H9 (cell line): Measurements from ENCODE around the gene BAIAP2L1. TPM values are rescaled to one million over a fixed set of nuclear protein-coding genes. Genes with fewer than 3 reads are reported as not detected.

ENCODE experiments used
- DNase-seq: peaks from one replicate; pipeline ENCODE4 v3.0.0-alpha.2; 2017
- H2AFZ ChIP-seq: one replicate; pipeline ENCODE4 v1.6.1; 2013; ENCODE audit warnings: mild to moderate bottlenecking, low read length, control low read depth, moderate library complexity
- H2AK5ac ChIP-seq: 2 replicates; pipeline ENCODE4 v1.6.1; 2013; ENCODE audit warnings: low read length, control low read depth, mixed read lengths; ENCODE audit not compliant: insufficient read length
- H2BK120ac ChIP-seq: one replicate; pipeline ENCODE4 v1.6.1; 2013; ENCODE audit warnings: low read depth, mild to moderate bottlenecking, low read length, control low read depth, inconsistent platforms; ENCODE audit not compliant: poor library complexity, severe bottlenecking
- H2BK12ac ChIP-seq: 2 replicates; pipeline ENCODE4 v1.6.1; 2013; ENCODE audit warnings: low read length, control low read depth, mixed read lengths, low read depth; ENCODE audit not compliant: insufficient read length
- H2BK15ac ChIP-seq: 2 replicates; pipeline ENCODE4 v1.6.1; 2013; ENCODE audit warnings: low read depth, low read length, control low read depth
- H2BK20ac ChIP-seq: one replicate; pipeline ENCODE4 v1.6.1; 2013; ENCODE audit warnings: low read depth, mild to moderate bottlenecking, low read length, control low read depth, inconsistent platforms; ENCODE audit not compliant: poor library complexity, severe bottlenecking
- H2BK5ac ChIP-seq: 2 replicates; pipeline ENCODE4 v1.6.1; 2013; ENCODE audit warnings: low read length, control low read depth, mixed read lengths; ENCODE audit not compliant: insufficient read length
- H3K14ac ChIP-seq: 2 replicates; pipeline ENCODE4 v1.6.1; 2013; ENCODE audit warnings: low read length, control low read depth; ENCODE audit not compliant: insufficient read depth
- H3K18ac ChIP-seq: 2 replicates; pipeline ENCODE4 v1.6.1; 2013; ENCODE audit warnings: low read depth, mild to moderate bottlenecking, mixed read lengths, low read length, control low read depth; ENCODE audit not compliant: insufficient read length
- H3K23ac ChIP-seq: 2 replicates; pipeline ENCODE4 v1.6.1; 2013; ENCODE audit warnings: low read length, control low read depth, mixed read lengths, low read depth; ENCODE audit not compliant: insufficient read length
- H3K23me2 ChIP-seq: 2 replicates; pipeline ENCODE4 v1.6.1; 2013; ENCODE audit warnings: low read depth, mild to moderate bottlenecking, mixed read lengths, low read length, control low read depth; ENCODE audit not compliant: insufficient read length, poor library complexity, severe bottlenecking
- H3K27ac ChIP-seq: 2 replicates; pipeline ENCODE4 v1.5.1; 2013; ENCODE audit warnings: low read length, control low read depth, mixed read lengths, low read depth; ENCODE audit not compliant: insufficient read length
- H3K27me3 ChIP-seq: 2 replicates; pipeline ENCODE4 v1.6.1; 2013; ENCODE audit warnings: low read length, control low read depth, inconsistent platforms; ENCODE audit not compliant: insufficient read depth
- H3K4ac ChIP-seq: 2 replicates; pipeline ENCODE4 v1.6.1; 2013; ENCODE audit warnings: low read depth, mild to moderate bottlenecking, control low read depth, inconsistent platforms, low read length, moderate library complexity
- H3K4me1 ChIP-seq: 2 replicates; pipeline ENCODE4 v1.6.1; 2013; ENCODE audit warnings: low read length, control low read depth, inconsistent platforms; ENCODE audit not compliant: insufficient read depth
- H3K4me2 ChIP-seq: 2 replicates; pipeline ENCODE4 v1.6.1; 2013; ENCODE audit warnings: low read length, control low read depth, mixed read lengths; ENCODE audit not compliant: insufficient read length, insufficient read depth
- H3K56ac ChIP-seq: 2 replicates; pipeline ENCODE4 v1.6.1; 2013; ENCODE audit warnings: low read depth, mild to moderate bottlenecking, mixed read lengths, low read length, control low read depth; ENCODE audit not compliant: insufficient read length
- H3K79me1 ChIP-seq: 2 replicates; pipeline ENCODE4 v1.6.1; 2013; ENCODE audit warnings: low read depth, mild to moderate bottlenecking, moderate library complexity, low read length, control low read depth, inconsistent platforms; ENCODE audit not compliant: insufficient read depth, poor library complexity, severe bottlenecking
- H3K79me2 ChIP-seq: 2 replicates; pipeline ENCODE4 v1.6.1; 2013; ENCODE audit warnings: low read length, control low read depth, inconsistent platforms; ENCODE audit not compliant: insufficient read depth
- H3K9ac ChIP-seq: 2 replicates; pipeline ENCODE4 v1.6.1; 2013; ENCODE audit warnings: low read length, control low read depth, mixed read lengths; ENCODE audit not compliant: insufficient read length; ENCODE audit errors: extremely low read depth
- H3K9me3 ChIP-seq: one replicate; pipeline ENCODE4 v1.6.1; 2013; ENCODE audit warnings: low read depth, low read length, inconsistent platforms; ENCODE audit not compliant: control insufficient read depth
- H3T11ph ChIP-seq: one replicate; pipeline ENCODE4 v1.6.1; 2013; ENCODE audit warnings: mild to moderate bottlenecking, low read length, control low read depth, inconsistent platforms
- H4K20me1 ChIP-seq: one replicate; pipeline ENCODE4 v1.6.1; 2013; ENCODE audit not compliant: control insufficient read depth, insufficient read length, insufficient read depth
- H4K5ac ChIP-seq: 2 replicates; pipeline ENCODE4 v1.6.1; 2013; ENCODE audit warnings: low read depth, mild to moderate bottlenecking, mixed read lengths, low read length, control low read depth; ENCODE audit not compliant: insufficient read length
- H4K8ac ChIP-seq: replicated peaks from 2 replicates; pipeline ENCODE4 v1.6.1; 2013; ENCODE audit warnings: low read length, control low read depth, mixed read lengths, low read depth; ENCODE audit not compliant: insufficient read length
- H4K91ac ChIP-seq: 2 replicates; pipeline ENCODE4 v1.6.1; 2013; ENCODE audit warnings: low read depth, mild to moderate bottlenecking, moderate library complexity, mixed read lengths, low read length, control low read depth; ENCODE audit not compliant: insufficient read length
- H3K27ac Mint-ChIP-seq, 3 experiments: 2 replicates in 2 of 3; 3 replicates in 1 of 3; pipeline ENCODE4 v1.8.0; 2020 to 2021; ENCODE audit warnings: mixed read lengths in 3 of 3, mild to moderate bottlenecking in 1 of 3, moderate library complexity in 1 of 3
- H3K27me3 Mint-ChIP-seq: 2 replicates; pipeline ENCODE4 v1.8.0; 2021; ENCODE audit warnings: low read depth, mild to moderate bottlenecking, moderate library complexity, mixed read lengths
- H3K36me3 Mint-ChIP-seq, 3 experiments: 2 replicates in 2 of 3; 3 replicates in 1 of 3; pipeline ENCODE4 v1.8.0; 2020 to 2021; ENCODE audit warnings: low read depth in 3 of 3, mixed read lengths in 3 of 3; ENCODE audit not compliant: insufficient read depth in 1 of 3
- H3K4me1 Mint-ChIP-seq, 2 experiments: 2 replicates each; pipeline ENCODE4 v1.8.0; 2020; ENCODE audit warnings: mixed read lengths in 2 of 2
- H3K4me3 Mint-ChIP-seq, 2 experiments: 2 replicates in 1 of 2; 3 replicates in 1 of 2; pipeline ENCODE4 v1.8.0; 2020 to 2021; ENCODE audit warnings: mild to moderate bottlenecking in 2 of 2, mixed read lengths in 2 of 2, moderate library complexity in 1 of 2
- H3K9me3 Mint-ChIP-seq, 2 experiments: 2 replicates in 1 of 2; 3 replicates in 1 of 2; pipeline ENCODE4 v1.8.0; 2020; ENCODE audit warnings: mild to moderate bottlenecking in 2 of 2, mixed read lengths in 2 of 2, moderate library complexity in 1 of 2
- CTCF ChIP-seq: fragments of 200-600 bp; sonication (generic); conservative IDR thresholded peaks from 3 replicates; pipeline ENCODE4 v1.8.0; 2021; ENCODE audit warnings: antibody characterized with exemption, mild to moderate bottlenecking
- WGBS: extraction: QIAGEN DNeasy Blood & Tissue Kit; methylation state at CpG from one replicate; pipeline ENCODE4 v1.1.7; 2013; ENCODE audit warnings: missing lambda C conversion rate, low lambda C conversion rate, mixed read lengths; ENCODE audit not compliant: insufficient read length; ENCODE audit errors: extremely low coverage; 5-methylcytosine and 5-hydroxymethylcytosine counted together
- total RNA-seq: library from RNA; stranded (reverse); gene quantifications from 2 replicates; pipeline ENCODE4 v1.2.1, GENCODE V29; 2021

Gene BAIAP2L1
- total RNA-seq, 1 experiment from 2014 or later, result 25.9 TPM

GRCh38 chr7:98288064-98288823 lies 112.6 kb downstream of the BAIAP2L1 start:
- no peak overlapping the region for H2BK5ac ChIP-seq
- no CpG with 5 or more reads among the region's 12 CpGs for WGBS
- no peaks in the 10 kb centered on the region for H3K27me3 Mint-ChIP-seq

More at GRCh38 chr7:98288064-98288823, 112.6 kb downstream of the BAIAP2L1 start:
- Histone ChIP-seq H3K27ac (no peak overlapping the region), H4K91ac (no peak overlapping the region), H3K56ac (no peak overlapping the region), H3K4me1 (no peaks in the 10 kb centered on the region; the same call in 1 of the 2 replicates), H3K4me2 (no peak overlapping the region), H3K9me3 (no peaks in the 10 kb centered on the region), H3K27me3 (no peaks in the 10 kb centered on the region), H3K14ac (no peak overlapping the region), H2AFZ (no peak overlapping the region), H3K79me1 (peaks cover 6% of the 10 kb centered on the region), H3K4ac (no peak overlapping the region), H2BK120ac (no peak overlapping the region), H2BK20ac (no peak overlapping the region), H3K79me2 (peaks cover 2% of the 10 kb centered on the region; the same call in 1 of the 2 replicates), H4K8ac (no peak overlapping the region), H3K18ac (no peak overlapping the region), H4K20me1 (no peaks in the 10 kb centered on the region), H4K5ac (no peak overlapping the region), H3K9ac (no peak overlapping the region), H3K23me2 (no peaks in the 10 kb centered on the region), H2BK15ac (no peak overlapping the region), H2AK5ac (no peak overlapping the region), H3K23ac (no peak overlapping the region), H3T11ph (no peak overlapping the region), H2BK12ac (no peak overlapping the region)
- no peaks in the 10 kb centered on the region for H3K9me3 Mint-ChIP-seq
- H3K4me3 Mint-ChIP-seq, result peak overlapping the region in 1 of 2 experiments; percentile 59; a peak in 1 of 5 replicates
- TF ChIP-seq CTCF, result no peak
- peaks cover 23 to 35% of the 10 kb centered on the region in 2 experiments for H3K4me1 Mint-ChIP-seq
- H3K36me3 Mint-ChIP-seq, result peaks cover 5 to 38% (median 29%) of the 10 kb centered on the region in 3 experiments
- no peak for DNase-seq
- H3K27ac Mint-ChIP-seq, result peak overlapping the region in 2 of 3 experiments; percentile 55 to 64; a peak in 2 of 7 replicates
